Measurements from ENCODE around the gene WDR59. TPM values are rescaled to one million over a fixed set of nuclear protein-coding genes. Genes with fewer than 3 reads are reported as not detected.

WDR59 gene
- total and polyA plus RNA-seq, 2 donors (not counting 1 experiment from before 2014, with no cell fraction given), result 52.6 to 127 TPM

- H3K4me1 Mint-ChIP-seq, result peaks cover 5% of the 10 kb centered on the region
- 100% methylated on average over 1 of the region's 4 CpGs for WGBS (ENCODE audit: insufficient coverage)
- H3K4me3 Mint-ChIP-seq, result no peak overlapping the region
These were observed 20.8 kb upstream of the WDR59 start for GRCh38 chr16:75005697-75006096.

DNA sequence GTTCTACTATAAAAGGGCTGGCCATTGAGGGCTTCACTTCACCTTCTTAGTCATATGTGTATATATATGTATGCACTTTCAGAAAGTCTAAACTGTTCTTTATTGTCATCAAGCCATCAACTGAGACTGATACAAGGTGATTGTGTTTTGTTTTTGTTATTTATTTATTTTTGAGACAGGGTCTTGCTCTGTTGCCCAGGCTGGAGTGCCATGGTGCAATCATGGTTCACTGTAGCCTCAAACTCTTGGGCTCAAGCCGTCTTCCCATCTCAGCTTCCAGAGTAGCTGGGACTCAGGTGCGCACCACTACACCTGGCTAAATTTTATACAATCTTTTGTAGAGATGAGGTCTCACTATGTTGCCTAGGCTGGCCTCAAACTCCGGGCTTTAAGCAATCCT is 19.5 kb upstream of the WDR59 start:
- Histone ChIP-seq H3K79me2 (ENCODE audit: control insufficient read depth, insufficient read depth, low read length) (no peaks in the 10 kb centered on the region), H3K27ac (ENCODE audit: low read length in 2 of 2) (no peak overlapping the region), H4K20me1 (ENCODE audit: control insufficient read depth, insufficient read depth, low read length, poor library complexity, severe bottlenecking) (no peaks in the 10 kb centered on the region), H3K9me3 (ENCODE audit: control extremely low read depth in 1 of 3, control insufficient read depth in 2 of 3, insufficient read depth in 1 of 3, low read length in 2 of 3) (peaks cover 0 to 7% (median 0%) of the 10 kb centered on the region in 3 donors), H2AFZ (ENCODE audit: insufficient read depth, low read depth, low read length, poor library complexity, severe bottlenecking) (no peak overlapping the region), H3K4me3 (ENCODE audit: control extremely low read depth in 1 of 5, extremely low read depth in 1 of 5, insufficient read depth in 1 of 5, low read depth in 2 of 5, low read length in 4 of 5) (no peak overlapping the region), H3K36me3 (replicated peaks in 1 of 2; ENCODE audit: control extremely low read depth in 1 of 2, control insufficient read depth in 1 of 2, extremely low read depth in 1 of 2, insufficient read depth in 2 of 2, low read length in 1 of 2) (no peaks in the 10 kb centered on the region), H3K9ac (ENCODE audit: low read length) (no peak overlapping the region), H3K27me3 (replicated peaks in 1 of 4; ENCODE audit: control extremely low read depth in 1 of 4, control insufficient read depth in 3 of 4, insufficient read depth in 4 of 4, low read length in 3 of 4) (peaks cover 0 to 31% (median 14%) of the 10 kb centered on the region in 4 experiments), H3K4me2 (replicated peaks; ENCODE audit: low read depth, low read length, poor library complexity, severe bottlenecking) (no peak overlapping the region), H3K4me1 (ENCODE audit: control insufficient read depth in 2 of 2, insufficient read depth in 2 of 2, low read length in 2 of 2) (peaks cover 13 to 14% of the 10 kb centered on the region in 2 donors)
- Mint-ChIP-seq H3K9me3 (ENCODE audit: insufficient read depth) (no peaks in the 10 kb centered on the region), H3K4me1 (peaks cover 14% of the 10 kb centered on the region), H3K27ac (no peak overlapping the region), H3K4me3 (no peak overlapping the region), H3K27me3 (peaks cover 38% of the 10 kb centered on the region)
- ChIA-PET POLR2A (no interaction called here), CTCF (interaction anchor here (1.2 kb wide), 1 partner anchor 106 kb away, joined by 4 read pairs; no protein-coding TSS in a partner anchor)
- TF ChIP-seq, protein P1, sequence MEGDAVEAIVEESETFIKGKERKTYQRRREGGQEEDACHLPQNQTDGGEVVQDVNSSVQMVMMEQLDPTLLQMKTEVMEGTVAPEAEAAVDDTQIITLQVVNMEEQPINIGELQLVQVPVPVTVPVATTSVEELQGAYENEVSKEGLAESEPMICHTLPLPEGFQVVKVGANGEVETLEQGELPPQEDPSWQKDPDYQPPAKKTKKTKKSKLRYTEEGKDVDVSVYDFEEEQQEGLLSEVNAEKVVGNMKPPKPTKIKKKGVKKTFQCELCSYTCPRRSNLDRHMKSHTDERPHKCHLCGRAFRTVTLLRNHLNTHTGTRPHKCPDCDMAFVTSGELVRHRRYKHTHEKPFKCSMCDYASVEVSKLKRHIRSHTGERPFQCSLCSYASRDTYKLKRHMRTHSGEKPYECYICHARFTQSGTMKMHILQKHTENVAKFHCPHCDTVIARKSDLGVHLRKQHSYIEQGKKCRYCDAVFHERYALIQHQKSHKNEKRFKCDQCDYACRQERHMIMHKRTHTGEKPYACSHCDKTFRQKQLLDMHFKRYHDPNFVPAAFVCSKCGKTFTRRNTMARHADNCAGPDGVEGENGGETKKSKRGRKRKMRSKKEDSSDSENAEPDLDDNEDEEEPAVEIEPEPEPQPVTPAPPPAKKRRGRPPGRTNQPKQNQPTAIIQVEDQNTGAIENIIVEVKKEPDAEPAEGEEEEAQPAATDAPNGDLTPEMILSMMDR (IDR thresholded peaks at IDR 0.05), result no peak
- TF ChIP-seq EZH2 (IDR thresholded peaks at IDR 0.05; ENCODE audit: borderline replicate concordance, insufficient read depth, low read depth, low read length, poor library complexity, severe bottlenecking), result no peak
- ATAC-seq (ENCODE audit: low read depth) (no peak), DNase-seq (no peak)
- intact Hi-C loops (cut with micrococcal nuclease), result no loop called here
- 89% methylated on average over 1 of the region's 3 CpGs for WGBS (ENCODE audit: insufficient coverage)

More at GRCh38 chr16:75005697-75006096, 20.8 kb upstream of the WDR59 start:
- peaks cover 2% of the 10 kb centered on the region in 2 donors for H3K4me1 ChIP-seq (ENCODE audit: control insufficient read depth in 2 of 2, insufficient read depth in 2 of 2, low read length in 2 of 2)
- no peak for DNase-seq
- H3K27ac ChIP-seq (ENCODE audit: low read length in 2 of 2), result no peak overlapping the region
- TF ChIP-seq EZH2 (IDR thresholded peaks at IDR 0.05; ENCODE audit: borderline replicate concordance, insufficient read depth, low read depth, low read length, poor library complexity, severe bottlenecking), result no peak
- TF ChIP-seq, protein P1 (IDR thresholded peaks at IDR 0.05), result no peak
- ChIA-PET POLR2A (no interaction called here), CTCF (interaction anchor here (0.5 to 1.2 kb wide), 2 partner anchors 105 to 546 kb away, joined by 4 read pairs; no protein-coding TSS in a partner anchor)
- H3K4me2 ChIP-seq (replicated peaks; ENCODE audit: low read depth, low read length, poor library complexity, severe bottlenecking), result no peak overlapping the region
- no peaks in the 10 kb centered on the region for H3K79me2 ChIP-seq (ENCODE audit: control insufficient read depth, insufficient read depth, low read length)
- no peak overlapping the region for H3K4me3 ChIP-seq (ENCODE audit: control extremely low read depth in 1 of 5, extremely low read depth in 1 of 5, insufficient read depth in 1 of 5, low read depth in 2 of 5, low read length in 4 of 5)
- ATAC-seq (ENCODE audit: low read depth), result no peak
- peaks cover 0 to under 1% (median 0%) of the 10 kb centered on the region in 3 donors for H3K9me3 ChIP-seq (ENCODE audit: control extremely low read depth in 1 of 3, control insufficient read depth in 2 of 3, insufficient read depth in 1 of 3, low read length in 2 of 3)
- intact Hi-C loops (cut with micrococcal nuclease), result no loop called here
- H3K36me3 ChIP-seq (replicated peaks in 1 of 2; ENCODE audit: control extremely low read depth in 1 of 2, control insufficient read depth in 1 of 2, extremely low read depth in 1 of 2, insufficient read depth in 2 of 2, low read length in 1 of 2), result no peaks in the 10 kb centered on the region
- no peaks in the 10 kb centered on the region for H4K20me1 ChIP-seq (ENCODE audit: control insufficient read depth, insufficient read depth, low read length, poor library complexity, severe bottlenecking)
- no peak overlapping the region for H2AFZ ChIP-seq (ENCODE audit: insufficient read depth, low read depth, low read length, poor library complexity, severe bottlenecking)
- peaks cover 0 to 19% (median 7%) of the 10 kb centered on the region in 4 experiments for H3K27me3 ChIP-seq (replicated peaks in 1 of 4; ENCODE audit: control extremely low read depth in 1 of 4, control insufficient read depth in 3 of 4, insufficient read depth in 4 of 4, low read length in 3 of 4)
- Mint-ChIP-seq H3K27ac (no peak overlapping the region), H3K9me3 (ENCODE audit: insufficient read depth) (no peaks in the 10 kb centered on the region), H3K27me3 (peaks cover 31% of the 10 kb centered on the region)
- H3K9ac ChIP-seq (ENCODE audit: low read length), result no peak overlapping the region
